Calu3 (cell line): ENCODE data around the gene CACNA1E. TPM values are rescaled to one million over a fixed set of nuclear protein-coding genes. Genes with fewer than 3 reads are reported as not detected.

Experiments
- BruUV-seq: library from RNA; stranded (reverse); fragments of 400-500 nt; replicated peaks from 2 replicates; lab custom pipeline; 2021; lab: Mats Ljungman, UMichigan
- CTCF ChIA-PET: fragments of 300-600 bp; sonication (Branson Sonifier 250); formaldehyde crosslinking; loops from one replicate; lab custom pipeline; 2022; ENCODE audit warnings: antibody characterized with exemption; lab: Charles Lee
- DNase-seq: peaks from one replicate; pipeline ENCODE4 v3.0.0; 2022
- H3K27ac Mint-ChIP-seq: one replicate; pipeline ENCODE4 v1.8.0; 2022; ENCODE audit warnings: mixed read lengths; ENCODE audit not compliant: unreplicated experiment
- H3K27me3 Mint-ChIP-seq: one replicate; pipeline ENCODE4 v1.8.0; 2022; ENCODE audit warnings: mixed read lengths; ENCODE audit not compliant: unreplicated experiment
- H3K36me3 Mint-ChIP-seq: one replicate; pipeline ENCODE4 v1.8.0; 2022; ENCODE audit warnings: mild to moderate bottlenecking, moderate library complexity, mixed read lengths; ENCODE audit not compliant: insufficient read depth, unreplicated experiment
- H3K4me1 Mint-ChIP-seq: one replicate; pipeline ENCODE4 v1.8.0; 2022; ENCODE audit warnings: mild to moderate bottlenecking, low read depth, mixed read lengths; ENCODE audit not compliant: unreplicated experiment
- H3K4me3 Mint-ChIP-seq: one replicate; pipeline ENCODE4 v1.8.0; 2022; ENCODE audit warnings: mild to moderate bottlenecking, low read depth, moderate library complexity, mixed read lengths; ENCODE audit not compliant: unreplicated experiment
- H3K9me3 Mint-ChIP-seq: one replicate; pipeline ENCODE4 v1.8.0; 2022; ENCODE audit warnings: low read depth, mixed read lengths; ENCODE audit not compliant: unreplicated experiment
- CTCF ChIP-seq: fragments of 200-600 bp; IDR thresholded peaks from one replicate; pipeline ENCODE4 v1.8.0; 2022; ENCODE audit warnings: antibody characterized with exemption; ENCODE audit not compliant: unreplicated experiment
- intact Hi-C: fragments of 100-400 bp; cut with micrococcal nuclease; formaldehyde crosslinking; loops from one replicate; pipeline ENCODE4 v1.10.0; 2022; ENCODE audit not compliant: unreplicated experiment
- total RNA-seq: library from RNA; stranded (reverse); gene quantifications from 2 replicates; pipeline ENCODE4 v1.2.3, GENCODE V29; 2022

The CACNA1E gene
- total RNA-seq, 1 experiment from 2014 or later = not detected

GRCh38 chr1:181493885-181494284 lies 10.6 kb downstream of the CACNA1E start:
- CTCF ChIA-PET = no interaction called here
- H3K27ac Mint-ChIP-seq = no peak overlapping the region
- H3K9me3 Mint-ChIP-seq = no peaks in the 10 kb centered on the region

GRCh38 chr1:181496759-181497158 lies 13.4 kb downstream of the CACNA1E start:
- Mint-ChIP-seq H3K4me1 (no peaks in the 10 kb centered on the region), H3K9me3 (no peaks in the 10 kb centered on the region), H3K36me3 (no peaks in the 10 kb centered on the region), H3K27me3 (peaks cover 78% of the 10 kb centered on the region), H3K27ac (no peak overlapping the region), H3K4me3 (no peak overlapping the region)
- intact Hi-C loops = no loop called here
- DNase-seq = no peak
- no peak for TF ChIP-seq CTCF
- BruUV-seq = no TSS peak
- CTCF ChIA-PET = no interaction called here

More at GRCh38 chr1:181493885-181494284, 10.6 kb downstream of the CACNA1E start:
- Mint-ChIP-seq H3K4me3 (no peak overlapping the region), H3K4me1 (no peaks in the 10 kb centered on the region), H3K36me3 (no peaks in the 10 kb centered on the region), H3K27me3 (peaks cover 78% of the 10 kb centered on the region)
- intact Hi-C loops = no loop called here
- TF ChIP-seq CTCF = no peak
- no peak for DNase-seq
- BruUV-seq = no TSS peak

- Mint-ChIP-seq H3K4me3 (no peak overlapping the region), H3K27me3 (peaks cover 79% of the 10 kb centered on the region), H3K36me3 (no peaks in the 10 kb centered on the region), H3K9me3 (no peaks in the 10 kb centered on the region), H3K4me1 (no peaks in the 10 kb centered on the region), H3K27ac (no peak overlapping the region)
- CTCF ChIA-PET = no interaction called here
- BruUV-seq = no TSS peak
- intact Hi-C loops = no loop called here
- TF ChIP-seq CTCF = no peak
- DNase-seq = no peak
Observed at GRCh38 chr1:181497870-181498269, 14.6 kb downstream of the CACNA1E start.

GRCh38 chr1:181499825-181500224 lies 16.5 kb downstream of the CACNA1E start:
- Mint-ChIP-seq H3K27ac (no peak overlapping the region), H3K36me3 (no peaks in the 10 kb centered on the region), H3K4me3 (no peak overlapping the region), H3K9me3 (no peaks in the 10 kb centered on the region), H3K4me1 (no peaks in the 10 kb centered on the region), H3K27me3 (peaks cover 88% of the 10 kb centered on the region)
- CTCF ChIA-PET = interaction anchor here (0.6 kb wide), 1 partner anchor 477 kb away, joined by 3 read pairs; no protein-coding TSS in a partner anchor
- no TSS peak for BruUV-seq
- no peak for DNase-seq
- intact Hi-C loops = no loop called here
- no peak for TF ChIP-seq CTCF
